Measurements from ENCODE around the gene MKLN1.

DNA sequence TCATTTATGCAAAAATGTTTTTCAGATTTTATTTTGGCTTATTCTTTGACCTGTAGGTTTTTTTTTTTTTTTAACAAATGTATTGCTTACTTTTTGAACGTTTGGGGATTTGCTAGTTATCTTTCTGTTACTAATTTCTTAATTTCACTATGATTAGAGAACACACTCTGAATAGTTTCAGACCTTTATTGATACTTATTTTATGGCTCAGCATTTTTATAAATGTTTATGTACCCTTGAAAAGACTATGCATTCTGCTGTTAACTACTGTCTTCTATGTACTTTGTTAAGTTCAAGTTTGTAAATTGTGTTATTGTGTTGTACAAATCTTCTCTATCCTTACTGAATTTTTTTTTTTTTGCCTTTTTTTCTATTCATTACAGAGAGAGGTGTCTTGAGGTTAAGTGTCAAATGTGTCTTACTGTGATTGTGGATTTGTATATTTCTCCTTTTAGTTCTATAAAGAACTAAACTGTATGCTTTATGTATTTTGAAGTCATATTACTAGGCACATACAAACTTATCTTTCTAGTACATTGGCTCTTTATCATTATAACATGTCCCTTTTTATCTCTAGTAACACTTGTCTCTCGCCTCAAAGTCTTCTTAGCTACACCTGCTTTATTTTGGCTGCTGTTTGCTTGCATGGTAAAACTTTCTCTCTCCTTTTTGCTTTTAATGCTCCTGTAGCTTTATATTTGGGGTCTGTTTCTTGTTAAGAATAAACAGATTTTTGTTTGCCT is 8.1 kb downstream of the MKLN1 start:
- no peak for TF ChIP-seq EZH2 (IDR thresholded peaks at IDR 0.05; ENCODE audit: borderline replicate concordance, insufficient read depth, low read depth, low read length, poor library complexity, severe bottlenecking)
- TF ChIP-seq, protein P1, sequence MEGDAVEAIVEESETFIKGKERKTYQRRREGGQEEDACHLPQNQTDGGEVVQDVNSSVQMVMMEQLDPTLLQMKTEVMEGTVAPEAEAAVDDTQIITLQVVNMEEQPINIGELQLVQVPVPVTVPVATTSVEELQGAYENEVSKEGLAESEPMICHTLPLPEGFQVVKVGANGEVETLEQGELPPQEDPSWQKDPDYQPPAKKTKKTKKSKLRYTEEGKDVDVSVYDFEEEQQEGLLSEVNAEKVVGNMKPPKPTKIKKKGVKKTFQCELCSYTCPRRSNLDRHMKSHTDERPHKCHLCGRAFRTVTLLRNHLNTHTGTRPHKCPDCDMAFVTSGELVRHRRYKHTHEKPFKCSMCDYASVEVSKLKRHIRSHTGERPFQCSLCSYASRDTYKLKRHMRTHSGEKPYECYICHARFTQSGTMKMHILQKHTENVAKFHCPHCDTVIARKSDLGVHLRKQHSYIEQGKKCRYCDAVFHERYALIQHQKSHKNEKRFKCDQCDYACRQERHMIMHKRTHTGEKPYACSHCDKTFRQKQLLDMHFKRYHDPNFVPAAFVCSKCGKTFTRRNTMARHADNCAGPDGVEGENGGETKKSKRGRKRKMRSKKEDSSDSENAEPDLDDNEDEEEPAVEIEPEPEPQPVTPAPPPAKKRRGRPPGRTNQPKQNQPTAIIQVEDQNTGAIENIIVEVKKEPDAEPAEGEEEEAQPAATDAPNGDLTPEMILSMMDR (IDR thresholded peaks at IDR 0.05): no peak

Data from B cell (primary cell).